SK-N-SH (cell line): ENCODE results near the gene TMCO6. TPM values are rescaled to one million over a fixed set of nuclear protein-coding genes. Genes with fewer than 3 reads are reported as not detected.
A peak's percentile ranks its signal among the peaks of the same experiment; 100 is the strongest.

ENCODE experiments used
- CTCF ChIA-PET: fragments of 300-600, 350-600 bp; formaldehyde crosslinking; extraction: SDS; loops from one replicate; lab custom pipeline; 2021; lab: Yijun Ruan, JAX
- POLR2A ChIA-PET: fragments of 350-600 bp; sonication (Branson Sonifier 250); formaldehyde crosslinking; extraction: SDS; loops from one replicate; lab custom pipeline; 2020; ENCODE audit warnings: antibody characterized with exemption, inconsistent platforms; lab: Yijun Ruan, JAX
- DNase-seq: peaks from one replicate; pipeline ENCODE4 v3.0.0; 2012
- H2AFZ ChIP-seq: fragments of 200-600 bp; sonication (generic); 2 replicates; pipeline ENCODE4 v1.8.1; 2016; ENCODE audit warnings: antibody characterized with exemption, mild to moderate bottlenecking, low read depth
- H3F3A ChIP-seq: fragments of 200-600 bp; sonication (generic); replicated peaks from 2 replicates; pipeline ENCODE3; 2016; ENCODE audit warnings: antibody characterized with exemption, mild to moderate bottlenecking; ENCODE audit not compliant: insufficient read depth
- H3K27ac ChIP-seq, 2 experiments: fragments of 200-500 bp in 1 of 2; fragments of 200-600 bp in 1 of 2; sonication (Bioruptor generic) in 1 of 2; sonication (generic), shearing (Covaris generic) in 1 of 2; 2 replicates each; pipeline versions ENCODE4 v1.5.1 to v1.6.1; 2014 to 2016; ENCODE audit warnings: low read depth in 2 of 2, inconsistent platforms in 1 of 2, low read length in 1 of 2, mild to moderate bottlenecking in 1 of 2, mixed read lengths in 1 of 2
- H3K27me3 ChIP-seq: fragments of 200-600 bp; sonication (generic), shearing (Covaris generic); 2 replicates; pipeline ENCODE4 v1.6.1; 2016; ENCODE audit warnings: mixed run types; ENCODE audit not compliant: insufficient read depth
- H3K36me3 ChIP-seq, 2 experiments: fragments of 200-500 bp in 1 of 2; fragments of 200-600 bp in 1 of 2; sonication (Bioruptor generic) in 1 of 2; sonication (generic) in 1 of 2; replicated peaks in 1 of 2; 2 replicates each; pipeline versions ENCODE3 to v1.5.1; 2014 to 2016; ENCODE audit warnings: low read length in 1 of 2, mild to moderate bottlenecking in 1 of 2; ENCODE audit not compliant: insufficient read depth in 2 of 2, control insufficient read depth in 1 of 2
- H3K4me1 ChIP-seq, 2 experiments: fragments of 200-500 bp in 1 of 2; fragments of 200-600 bp in 1 of 2; sonication (Bioruptor generic) in 1 of 2; sonication (generic), shearing (Covaris generic) in 1 of 2; 2 replicates each; pipeline versions ENCODE4 v1.5.1 to v1.6.1; 2014 to 2016; ENCODE audit warnings: low read depth in 1 of 2, low read length in 1 of 2, mixed run types in 1 of 2; ENCODE audit not compliant: insufficient read depth in 2 of 2, control insufficient read depth in 1 of 2
- H3K4me2 ChIP-seq: fragments of 200-600 bp; sonication (generic), shearing (Covaris generic); 2 replicates; pipeline ENCODE4 v1.6.1; 2017; ENCODE audit warnings: mixed run types
- H3K4me3 ChIP-seq, 2 experiments: fragments of 200-500 bp in 1 of 2; fragments of 200-600 bp in 1 of 2; sonication (Bioruptor generic) in 1 of 2; sonication (generic), shearing (Covaris generic) in 1 of 2; 2 replicates each; pipeline versions ENCODE4 v1.5.1 to v1.8.1; 2014 to 2016; ENCODE audit warnings: low read depth in 2 of 2, inconsistent platforms in 1 of 2, low read length in 1 of 2, mild to moderate bottlenecking in 1 of 2, mixed read lengths in 1 of 2, moderate library complexity in 1 of 2
- H3K79me2 ChIP-seq: fragments of 200-600 bp; sonication (generic); 2 replicates; pipeline ENCODE4 v1.8.1; 2017; ENCODE audit warnings: mild to moderate bottlenecking; ENCODE audit not compliant: insufficient read depth
- H3K9ac ChIP-seq: fragments of 200-600 bp; sonication (generic); 2 replicates; pipeline ENCODE4 v1.6.1; 2017; ENCODE audit warnings: mixed run types
- H3K9me2 ChIP-seq: fragments of 200-600 bp; sonication (generic); 2 replicates; pipeline ENCODE4 v1.6.1; 2017; ENCODE audit warnings: mixed run types
- H3K9me3 ChIP-seq: fragments of 200-600 bp; sonication (generic); 2 replicates; pipeline ENCODE4 v1.6.1; 2017; ENCODE audit warnings: mixed run types, mild to moderate bottlenecking, moderate library complexity
- H4K20me1 ChIP-seq: fragments of 200-600 bp; sonication (generic); 2 replicates; pipeline ENCODE4 v1.6.1; 2017; ENCODE audit warnings: mild to moderate bottlenecking, mixed run types; ENCODE audit not compliant: insufficient read depth
- CHD2 ChIP-seq: fragments of 150-350 bp; IDR thresholded peaks from 2 replicates; pipeline ENCODE4 v1.6.1; 2018; ENCODE audit warnings: low read length; ENCODE audit not compliant: partially characterized antibody
- ELF1 ChIP-seq: IDR thresholded peaks from 2 replicates; pipeline ENCODE4 v1.4.0; 2012
- EP300 ChIP-seq, 2 experiments: IDR thresholded peaks; 2 replicates each; pipeline versions ENCODE4 v1.4.0 to v1.6.1; 2012; ENCODE audit warnings: borderline replicate concordance in 1 of 2, low read depth in 1 of 2, low read length in 1 of 2
- EZH2phosphoT487 ChIP-seq: fragments of 200-600 bp; sonication (generic); IDR thresholded peaks from 2 replicates; pipeline ENCODE4 v1.6.1; 2017; ENCODE audit warnings: low read depth, mixed run types, mild to moderate bottlenecking, antibody characterized with exemption, moderate library complexity, borderline replicate concordance
- FOSL2 ChIP-seq: IDR thresholded peaks from 2 replicates; pipeline ENCODE4 v1.4.0; 2012; ENCODE audit warnings: low read depth, mild to moderate bottlenecking, moderate library complexity, borderline replicate concordance
- FOXJ3 ChIP-seq: sonication (generic); formaldehyde crosslinking; IDR thresholded peaks from 2 replicates; pipeline ENCODE4 v1.5.1; 2020; ENCODE audit warnings: mild to moderate bottlenecking, missing genetic modification reagents
- GABPA ChIP-seq: IDR thresholded peaks from 2 replicates; pipeline ENCODE4 v1.4.0; 2012; ENCODE audit warnings: low read depth, mild to moderate bottlenecking
- GATA2 ChIP-seq: sonication (generic); formaldehyde crosslinking; IDR thresholded peaks from 2 replicates; pipeline ENCODE4 v1.5.0; 2020; ENCODE audit warnings: mild to moderate bottlenecking, missing genetic modification reagents
- IRF3 ChIP-seq: fragments of 150-350 bp; IDR thresholded peaks from 2 replicates; pipeline ENCODE4 v1.6.1; 2016; ENCODE audit warnings: mild to moderate bottlenecking, low read depth, low read length
- JUND ChIP-seq: IDR thresholded peaks from 2 replicates; pipeline ENCODE4 v1.4.0; 2012
- MEF2A ChIP-seq: IDR thresholded peaks from 2 replicates; pipeline ENCODE4 v1.4.0; 2012; ENCODE audit warnings: low read depth, borderline replicate concordance
- MXI1 ChIP-seq: IDR thresholded peaks from 2 replicates; pipeline ENCODE4 v1.6.1; 2012; ENCODE audit warnings: mild to moderate bottlenecking, low read depth, low read length, improper control_type of control experiment
- NRF1 ChIP-seq: IDR thresholded peaks from 2 replicates; pipeline ENCODE4 v1.6.1; 2012; ENCODE audit warnings: low read depth, mild to moderate bottlenecking, low read length
- PBX3 ChIP-seq: IDR thresholded peaks from 2 replicates; pipeline ENCODE4; 2012
- RCOR1 ChIP-seq: fragments of 150-350 bp; IDR thresholded peaks from 2 replicates; pipeline ENCODE4 v1.6.1; 2017; ENCODE audit warnings: antibody characterized with exemption, low read length
- RXRA ChIP-seq: IDR thresholded peaks from 2 replicates; pipeline ENCODE4 v1.4.0; 2012; ENCODE audit warnings: low read depth, mild to moderate bottlenecking, borderline replicate concordance
- SIN3A ChIP-seq: IDR thresholded peaks from 2 replicates; pipeline ENCODE4 v1.6.1; 2012; ENCODE audit warnings: low read depth, mild to moderate bottlenecking, low read length, moderate library complexity, borderline replicate concordance
- SMC3 ChIP-seq: IDR thresholded peaks from 2 replicates; pipeline ENCODE4 v1.6.1; 2012; ENCODE audit warnings: low read depth, low read length, improper control_type of control experiment
- TCF12 ChIP-seq: IDR thresholded peaks from 2 replicates; pipeline ENCODE4 v1.4.0; 2012
- YY1 ChIP-seq: IDR thresholded peaks from 2 replicates; pipeline ENCODE4 v1.4.0; 2012; ENCODE audit warnings: low read depth, mild to moderate bottlenecking
- ZBTB33 ChIP-seq: IDR thresholded peaks from 2 replicates; pipeline ENCODE4 v1.4.0; 2012; ENCODE audit warnings: low read depth, borderline replicate concordance
- WGBS: methylation state at CpG from one replicate; pipeline ENCODE4 v1.1.6; 2017; ENCODE audit warnings: low lambda C conversion rate; 5-methylcytosine and 5-hydroxymethylcytosine counted together
- polyA plus RNA-seq, 3 experiments: library from polyadenylated mRNA; depleted of rRNA; stranded (reverse); fragments of >200 nt; gene quantifications; 2 replicates each; pipeline ENCODE4 v1.2.3, GENCODE V29; 2012
- TF ChIP-seq, protein P1 (sequence below): IDR thresholded peaks from 2 replicates; pipeline ENCODE4 v1.4.0; 2012; ENCODE audit warnings: low read depth, borderline replicate concordance
- TF ChIP-seq, protein P2 (sequence below): fragments of 200-600 bp; sonication (generic); IDR thresholded peaks from 2 replicates; pipeline ENCODE4 v1.6.1; 2017; ENCODE audit warnings: antibody characterized with exemption, mild to moderate bottlenecking, moderate library complexity

The TMCO6 gene
- polyA plus RNA-seq, 1 of the 3 experiments (the other 2 are of a cell fraction), result 27.7 TPM

DNA sequence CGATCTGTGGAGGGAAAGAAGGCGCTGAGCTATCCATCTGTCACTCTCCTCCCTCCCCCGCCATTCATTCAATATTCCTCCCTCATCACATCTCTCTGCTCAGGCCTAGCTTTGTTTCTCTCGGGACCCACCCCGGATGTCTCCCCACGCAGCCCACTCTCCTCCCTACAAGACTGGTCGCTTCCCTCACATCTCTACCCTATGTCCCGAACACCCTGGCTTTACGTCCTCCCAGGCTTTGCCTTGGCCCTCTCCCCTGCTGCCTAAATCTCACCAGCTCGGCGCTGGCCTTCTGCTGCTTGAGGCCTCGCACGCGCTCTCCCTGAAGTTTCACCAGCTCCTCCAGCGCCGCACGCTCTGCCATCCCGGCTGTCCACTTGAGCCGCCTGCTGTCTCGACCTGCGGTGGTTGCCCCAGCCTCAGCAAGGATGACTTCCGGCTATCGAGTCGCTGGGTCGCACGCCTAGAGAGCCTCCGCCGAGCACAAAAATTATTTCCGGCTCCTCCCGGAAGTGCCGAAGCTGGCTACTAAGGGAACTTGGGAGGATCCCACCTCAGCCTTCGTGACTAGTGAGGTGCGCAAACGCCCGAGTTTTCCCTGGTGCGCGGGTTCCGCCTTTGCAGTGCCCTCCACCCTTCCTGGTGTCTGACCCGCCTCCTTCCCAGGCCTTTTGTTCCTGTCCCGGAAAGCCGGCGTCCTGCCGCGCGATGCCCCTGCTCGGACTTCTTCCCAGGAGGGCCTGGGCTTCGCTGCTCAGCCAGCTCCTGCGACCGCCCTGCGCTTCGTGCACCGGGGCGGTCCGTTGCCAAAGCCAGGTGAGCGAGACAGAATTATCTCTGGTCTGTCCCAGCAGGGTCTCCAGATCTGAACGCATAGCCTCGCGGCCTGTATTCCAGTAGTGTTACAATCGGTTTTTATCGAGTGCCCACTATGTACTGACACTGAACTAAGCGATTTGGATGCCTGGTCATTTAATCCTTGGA lies 52.0 kb downstream of the TMCO6 start, which contains the start of the genes HARS1 and HARS2:
Gene HARS1 (minus strand): TSS at position 430 of the 984 bp plus-strand sequence. CDS start 66 bp downstream, at position 364.
Gene HARS2 (plus strand): TSS at position 515 of the 984 bp plus-strand sequence. CDS start 194 bp downstream, at position 709.
- H3K4me3 ChIP-seq, result peak within 1 kb of the TSS; percentile 87
- peak within 1 kb of the TSS; percentile 96 for H3K9ac ChIP-seq
- H3K4me1 ChIP-seq, result peaks cover 0 to 12% of the 10 kb centered on the region in 2 experiments; a peak in 3 of 4 replicates
- no peaks in the 10 kb centered on the region for H3K9me3 ChIP-seq
- peaks cover 8% of the 10 kb centered on the region for H3F3A ChIP-seq
- H3K27ac ChIP-seq, result peak within 1 kb of the TSS; percentile 86 to 88
- CTCF ChIA-PET, result interaction anchor here (0.5 to 1.4 kb wide), 5 partner anchors 11 to 928 kb away, joined by 3 to 4 read pairs (median 3); partner anchors contain the start of gene DIAPH1
- no peaks in the 10 kb centered on the region for H4K20me1 ChIP-seq
- peak within 1 kb of the TSS; percentile 81 for H3K4me2 ChIP-seq
- H3K79me2 ChIP-seq, result peaks cover 88% of the 10 kb centered on the region
- peaks cover 43 to 67% of the 10 kb centered on the region in 2 experiments for H3K36me3 ChIP-seq
- peak; percentile 92 for DNase-seq
- peak within 1 kb of the TSS; percentile 87 for H2AFZ ChIP-seq
- under 1% methylated on average over 21 of the region's 61 CpGs for WGBS
- H3K9me2 ChIP-seq, result no peaks in the 10 kb centered on the region
- POLR2A ChIA-PET, result interaction anchor here (0.5 to 3.6 kb wide), 12 partner anchors 10 to 155 kb away, joined by 3 to 21 read pairs (median 5); partner anchors contain the start of genes DND1, IK, NDUFA2 and WDR55
- no peaks in the 10 kb centered on the region for H3K27me3 ChIP-seq
- no peak for TF ChIP-seq EZH2phosphoT487
- no peak for TF ChIP-seq IRF3
- TF ChIP-seq JUND, result no peak
- TF ChIP-seq RXRA, result no peak
- no peak for TF ChIP-seq TCF12
- TF ChIP-seq, protein P1, sequence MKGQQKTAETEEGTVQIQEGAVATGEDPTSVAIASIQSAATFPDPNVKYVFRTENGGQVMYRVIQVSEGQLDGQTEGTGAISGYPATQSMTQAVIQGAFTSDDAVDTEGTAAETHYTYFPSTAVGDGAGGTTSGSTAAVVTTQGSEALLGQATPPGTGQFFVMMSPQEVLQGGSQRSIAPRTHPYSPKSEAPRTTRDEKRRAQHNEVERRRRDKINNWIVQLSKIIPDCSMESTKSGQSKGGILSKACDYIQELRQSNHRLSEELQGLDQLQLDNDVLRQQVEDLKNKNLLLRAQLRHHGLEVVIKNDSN, result no peak
- TF ChIP-seq SIN3A, result peak; percentile 91; the same call in 1 of the 2 replicates
- peak; percentile 95 for TF ChIP-seq ELF1
- TF ChIP-seq SMC3, result no peak
- TF ChIP-seq RCOR1, result no peak; the same call in 1 of the 2 replicates
- TF ChIP-seq FOSL2, result peak; percentile 23; the same call in 1 of the 2 replicates
- TF ChIP-seq YY1, result no peak
- no peak for TF ChIP-seq FOXJ3 (CRISPR knock-in tag)
- TF ChIP-seq EP300 (IDR thresholded peaks at IDR 0.05; ENCODE audit: borderline replicate concordance in 1 of 2, low read depth in 1 of 2, low read length in 1 of 2), result peak in 1 of 2 experiments; percentile 22; a peak in 1 of 4 replicates
- TF ChIP-seq ZBTB33, result peak; percentile 65; the same call in 1 of the 2 replicates
- TF ChIP-seq GATA2, result no peak
- peak; percentile 58 for TF ChIP-seq CHD2
- no peak for TF ChIP-seq MEF2A
- TF ChIP-seq GABPA, result peak; percentile 98
- no peak for TF ChIP-seq PBX3
- peak; percentile 95 for TF ChIP-seq MXI1
- peak; percentile 72 for TF ChIP-seq NRF1
- TF ChIP-seq, protein P2, sequence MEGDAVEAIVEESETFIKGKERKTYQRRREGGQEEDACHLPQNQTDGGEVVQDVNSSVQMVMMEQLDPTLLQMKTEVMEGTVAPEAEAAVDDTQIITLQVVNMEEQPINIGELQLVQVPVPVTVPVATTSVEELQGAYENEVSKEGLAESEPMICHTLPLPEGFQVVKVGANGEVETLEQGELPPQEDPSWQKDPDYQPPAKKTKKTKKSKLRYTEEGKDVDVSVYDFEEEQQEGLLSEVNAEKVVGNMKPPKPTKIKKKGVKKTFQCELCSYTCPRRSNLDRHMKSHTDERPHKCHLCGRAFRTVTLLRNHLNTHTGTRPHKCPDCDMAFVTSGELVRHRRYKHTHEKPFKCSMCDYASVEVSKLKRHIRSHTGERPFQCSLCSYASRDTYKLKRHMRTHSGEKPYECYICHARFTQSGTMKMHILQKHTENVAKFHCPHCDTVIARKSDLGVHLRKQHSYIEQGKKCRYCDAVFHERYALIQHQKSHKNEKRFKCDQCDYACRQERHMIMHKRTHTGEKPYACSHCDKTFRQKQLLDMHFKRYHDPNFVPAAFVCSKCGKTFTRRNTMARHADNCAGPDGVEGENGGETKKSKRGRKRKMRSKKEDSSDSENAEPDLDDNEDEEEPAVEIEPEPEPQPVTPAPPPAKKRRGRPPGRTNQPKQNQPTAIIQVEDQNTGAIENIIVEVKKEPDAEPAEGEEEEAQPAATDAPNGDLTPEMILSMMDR, result no peak
